PC-9 (cell line): ENCODE data around the gene PRKCA.

Experiments used
- CTCF ChIP-seq: fragments of 200-600 bp; sonication (generic); conservative IDR thresholded peaks from 2 replicates; pipeline ENCODE4 v1.6.1; 2017; ENCODE audit warnings: mixed run types, antibody characterized with exemption, mild to moderate bottlenecking, moderate library complexity
- EZH2 ChIP-seq: fragments of 200-600 bp; sonication (generic); IDR thresholded peaks from 2 replicates; pipeline ENCODE4 v1.8.0; 2017; ENCODE audit warnings: antibody characterized with exemption, low read depth

- TF ChIP-seq CTCF (no peak), EZH2 (no peak)
Observed at GRCh38 chr17:66645259-66645658, 342.8 kb downstream of the PRKCA start.
